IMR-90 (cell line): Measurements from ENCODE around the gene COL18A1. TPM values are rescaled to one million over a fixed set of nuclear protein-coding genes. Genes with fewer than 3 reads are reported as not detected.

Source experiments
- ATAC-seq: fragments of 200-7000 bp; cut with Tn5 transposase; 2 replicates; pipeline ENCODE4 v1.9.1; 2020; ENCODE audit warnings: low read depth, mild to moderate bottlenecking, moderate library complexity
- BruUV-seq: library from RNA; stranded (reverse); fragments of 400-500 nt; replicated peaks from 2 replicates; lab custom pipeline; 2021; lab: Mats Ljungman, UMichigan
- CTCF ChIA-PET: fragments of 300-600 bp; formaldehyde crosslinking; extraction: SDS; loops from one replicate; lab custom pipeline; 2021; ENCODE audit warnings: antibody characterized with exemption; lab: Yijun Ruan, JAX
- POLR2A ChIA-PET: fragments of 300-600 bp; sonication (Branson Sonifier 250); formaldehyde crosslinking; loops from one replicate; lab custom pipeline; 2022; ENCODE audit warnings: antibody characterized with exemption; ENCODE audit not compliant: unreplicated experiment; lab: Charles Lee
- DNase-seq: peaks from one replicate; pipeline ENCODE4 v3.0.0; 2013
- H2AFZ ChIP-seq: replicated peaks from 2 replicates; pipeline ENCODE3; 2013; ENCODE audit warnings: low read length, mild to moderate bottlenecking; ENCODE audit not compliant: poor library complexity
- H2AK5ac ChIP-seq: 2 replicates; pipeline ENCODE4 v1.6.1; 2013; ENCODE audit warnings: low read depth, low read length, inconsistent platforms
- H2AK9ac ChIP-seq: replicated peaks from 2 replicates; pipeline ENCODE3; 2013; ENCODE audit warnings: mild to moderate bottlenecking, low read depth, low read length, moderate library complexity; ENCODE audit not compliant: poor library complexity
- H2BK120ac ChIP-seq: 2 replicates; pipeline ENCODE4 v1.6.1; 2013; ENCODE audit warnings: low read depth, low read length, inconsistent platforms
- H2BK15ac ChIP-seq: 3 replicates; pipeline ENCODE4 v1.6.1; 2013; ENCODE audit warnings: low read depth, low read length, inconsistent platforms
- H2BK20ac ChIP-seq: 2 replicates; pipeline ENCODE4 v1.6.1; 2013; ENCODE audit warnings: low read depth, mild to moderate bottlenecking, inconsistent platforms, low read length, moderate library complexity
- H2BK5ac ChIP-seq: 2 replicates; pipeline ENCODE4 v1.6.1; 2013; ENCODE audit warnings: mild to moderate bottlenecking, low read depth, low read length, inconsistent platforms; ENCODE audit not compliant: poor library complexity, severe bottlenecking
- H3K14ac ChIP-seq: replicated peaks from 2 replicates; pipeline ENCODE4 v1.6.1; 2013; ENCODE audit warnings: low read depth, low read length, inconsistent platforms
- H3K18ac ChIP-seq: 2 replicates; pipeline ENCODE4 v1.6.1; 2013; ENCODE audit warnings: low read depth, low read length, control low read depth
- H3K23ac ChIP-seq: 2 replicates; pipeline ENCODE4 v1.6.1; 2013; ENCODE audit warnings: low read depth, low read length, inconsistent platforms
- H3K27ac ChIP-seq: 2 replicates; pipeline ENCODE4 v1.5.1; 2013; ENCODE audit warnings: mild to moderate bottlenecking, control low read depth, low read length; ENCODE audit not compliant: insufficient read depth
- H3K27me3 ChIP-seq: 2 replicates; pipeline ENCODE4 v1.6.1; 2013; ENCODE audit warnings: low read length; ENCODE audit not compliant: control insufficient read depth, insufficient read depth
- H3K36me3 ChIP-seq: 2 replicates; pipeline ENCODE4 v1.6.1; 2013; ENCODE audit warnings: low read length, mixed read lengths; ENCODE audit not compliant: control insufficient read depth, insufficient read depth
- H3K4ac ChIP-seq: 2 replicates; pipeline ENCODE4 v1.6.1; 2013; ENCODE audit warnings: low read depth, low read length, inconsistent platforms
- H3K4me1 ChIP-seq: 2 replicates; pipeline ENCODE4 v1.6.1; 2013; ENCODE audit warnings: low read length, mixed read lengths; ENCODE audit not compliant: control insufficient read depth, insufficient read depth
- H3K4me2 ChIP-seq: 2 replicates; pipeline ENCODE4 v1.6.1; 2013; ENCODE audit warnings: low read depth, mild to moderate bottlenecking, control low read depth, low read length, moderate library complexity
- H3K4me3 ChIP-seq: 2 replicates; pipeline ENCODE4 v1.5.1; 2013; ENCODE audit warnings: low read depth, mild to moderate bottlenecking, control low read depth, low read length, moderate library complexity; ENCODE audit not compliant: insufficient read depth
- H3K56ac ChIP-seq: 2 replicates; pipeline ENCODE4 v1.6.1; 2013; ENCODE audit warnings: low read length, inconsistent platforms; ENCODE audit not compliant: insufficient read depth; ENCODE audit errors: extremely low read depth
- H3K79me1 ChIP-seq, 2 experiments: 2 replicates each; pipeline ENCODE4 v1.6.1; 2013; ENCODE audit warnings: low read length in 2 of 2, inconsistent platforms in 1 of 2, low read depth in 1 of 2
- H3K9ac ChIP-seq: 2 replicates; pipeline ENCODE4 v1.6.1; 2013; ENCODE audit warnings: low read depth, low read length, control low read depth
- H3K9me1 ChIP-seq: 2 replicates; pipeline ENCODE4 v1.6.1; 2013; ENCODE audit warnings: low read length, inconsistent platforms; ENCODE audit not compliant: insufficient read depth
- H3K9me3 ChIP-seq: 2 replicates; pipeline ENCODE4 v1.6.1; 2013; ENCODE audit warnings: low read length; ENCODE audit not compliant: control insufficient read depth, insufficient read depth
- H4K20me1 ChIP-seq: 2 replicates; pipeline ENCODE4 v1.6.1; 2013; ENCODE audit warnings: low read length, inconsistent platforms; ENCODE audit not compliant: insufficient read depth
- H4K5ac ChIP-seq: 2 replicates; pipeline ENCODE4 v1.6.1; 2013; ENCODE audit warnings: mild to moderate bottlenecking, low read depth, low read length, control low read depth
- H4K8ac ChIP-seq, 2 experiments: 2 replicates each; pipeline ENCODE4 v1.6.1; 2013; ENCODE audit warnings: low read depth in 2 of 2, low read length in 2 of 2, control low read depth in 1 of 2, inconsistent platforms in 1 of 2
- H4K91ac ChIP-seq: 2 replicates; pipeline ENCODE4 v1.6.1; 2013; ENCODE audit warnings: low read depth, low read length, inconsistent platforms; ENCODE audit not compliant: insufficient read depth
- BHLHE40 ChIP-seq: fragments of 150-350 bp; IDR thresholded peaks from 2 replicates; pipeline ENCODE4 v1.6.1; 2016; ENCODE audit warnings: mild to moderate bottlenecking, low read depth, low read length
- CEBPB ChIP-seq: IDR thresholded peaks from 2 replicates; pipeline ENCODE4 v1.6.1; 2012; ENCODE audit warnings: low read depth, low read length, improper control_type of control experiment
- CHD1 ChIP-seq: IDR thresholded peaks from 2 replicates; pipeline ENCODE4 v1.6.1; 2012; ENCODE audit warnings: low read depth, low read length, improper control_type of control experiment
- FOS ChIP-seq: fragments of 150-350 bp; IDR thresholded peaks from 2 replicates; pipeline ENCODE4 v1.6.1; 2016; ENCODE audit warnings: low read depth, low read length
- MAZ ChIP-seq: IDR thresholded peaks from 2 replicates; pipeline ENCODE4 v1.6.1; 2012; ENCODE audit warnings: low read depth, mild to moderate bottlenecking, low read length, improper control_type of control experiment, moderate library complexity, borderline replicate concordance
- MXI1 ChIP-seq: IDR thresholded peaks from 2 replicates; pipeline ENCODE4 v1.6.1; 2012; ENCODE audit warnings: low read depth, mild to moderate bottlenecking, low read length, moderate library complexity, borderline replicate concordance
- NFE2L2 ChIP-seq: fragments of 150-350 bp; IDR thresholded peaks from 2 replicates; pipeline ENCODE4 v1.6.1; 2016; ENCODE audit warnings: low read depth, mild to moderate bottlenecking, low read length
- POLR2A ChIP-seq: IDR thresholded peaks from 2 replicates; pipeline ENCODE4 v1.6.1; 2012; ENCODE audit warnings: mild to moderate bottlenecking, low read depth, low read length
- RCOR1 ChIP-seq: IDR thresholded peaks from 2 replicates; pipeline ENCODE4 v1.6.1; 2012; ENCODE audit warnings: mild to moderate bottlenecking, low read length, improper control_type of control experiment; ENCODE audit not compliant: insufficient replicate concordance
- SMC3 ChIP-seq: fragments of 150-350 bp; IDR thresholded peaks from 2 replicates; pipeline ENCODE4 v1.6.1; 2016; ENCODE audit warnings: low read depth, mild to moderate bottlenecking, antibody characterized with exemption, low read length, moderate library complexity
- WGBS, 2 experiments: methylation state at CpG; one replicate each; pipeline versions ENCODE4 v1.1.5 to v1.1.7; 2013; ENCODE audit warnings: missing lambda C conversion rate in 2 of 2; ENCODE audit not compliant: insufficient read length in 1 of 2; ENCODE audit errors: extremely low coverage in 2 of 2; 5-methylcytosine and 5-hydroxymethylcytosine counted together
- dilution Hi-C: fragments of 300-500 bp; cut with HindIII; formaldehyde crosslinking; loops from one replicate; pipeline ENCODE4 v1.14.3; 2018; ENCODE audit warnings: low sequenced_read_pairs; ENCODE audit not compliant: unreplicated experiment
- in situ Hi-C: fragments of 300-500 bp; cut with MboI; formaldehyde crosslinking; loops from 3 replicates; pipeline ENCODE4 v1.14.3; 2019; ENCODE audit warnings: low sequenced_read_pairs, inconsistent platforms, mixed read lengths
- intact Hi-C: fragments of 100-400 bp; cut with micrococcal nuclease; formaldehyde crosslinking; loops from 2 replicates; pipeline ENCODE4 v1.10.0; 2022
- polyA plus RNA-seq, 3 experiments: library from polyadenylated mRNA; depleted of rRNA; stranded (reverse); fragments of >200 nt; gene quantifications; 2 replicates each; pipeline ENCODE4 v1.2.3, GENCODE V29; 2012; ENCODE audit warnings: low replicate concordance in 1 of 3
- total RNA-seq: library from RNA; depleted of rRNA; stranded (reverse); fragments of >200 nt; gene quantifications from 2 replicates; pipeline ENCODE4 v1.2.3, GENCODE V29; 2012

The COL18A1 gene
- total and polyA plus RNA-seq, 2 of the 4 experiments (the other 2 are of a cell fraction) = 4.3 to 46.7 TPM

- no peak overlapping the region for H2BK120ac ChIP-seq
- no peak overlapping the region for H4K5ac ChIP-seq
- no peak overlapping the region for H4K91ac ChIP-seq
- H3K36me3 ChIP-seq = peaks cover 19% of the 10 kb centered on the region
- H3K9me3 ChIP-seq = no peaks in the 10 kb centered on the region
- no TSS peak for BruUV-seq
- no peak overlapping the region for H3K23ac ChIP-seq
- H3K79me1 ChIP-seq = peaks cover 3 to 7% of the 10 kb centered on the region in 2 experiments; a peak in 2 of 4 replicates
- H2AFZ ChIP-seq = peak overlapping the region; percentile 69
- in situ Hi-C loops = no loop called here
- peak overlapping the region; percentile 82 for H2AK9ac ChIP-seq
- no peak overlapping the region for H4K8ac ChIP-seq
- no peak for TF ChIP-seq SMC3
- no peak for TF ChIP-seq MAZ
- no peak for TF ChIP-seq RCOR1
- no peak for TF ChIP-seq POLR2A
- TF ChIP-seq CHD1 = no peak
- TF ChIP-seq CEBPB = no peak
- TF ChIP-seq MXI1 = no peak
- TF ChIP-seq BHLHE40 = no peak
- no peak for TF ChIP-seq FOS
- no peak for TF ChIP-seq NFE2L2
- no peak overlapping the region for H2BK5ac ChIP-seq
- H3K14ac ChIP-seq = no peak overlapping the region
- H3K4me3 ChIP-seq = no peak overlapping the region
- no peak overlapping the region for H3K4ac ChIP-seq
- ATAC-seq = no peak
- no peaks in the 10 kb centered on the region for H3K27me3 ChIP-seq
- no peaks in the 10 kb centered on the region; the same call in 1 of the 2 replicates for H4K20me1 ChIP-seq
- dilution Hi-C loops = no loop called here
- no peak overlapping the region for H2AK5ac ChIP-seq
- no peak overlapping the region for H2BK20ac ChIP-seq
- no peak overlapping the region for H3K4me2 ChIP-seq
- no peaks in the 10 kb centered on the region for H3K4me1 ChIP-seq
- intact Hi-C loops = no loop called here
- no peak overlapping the region for H3K56ac ChIP-seq
- H3K9me1 ChIP-seq = peaks cover 9% of the 10 kb centered on the region
- H3K18ac ChIP-seq = no peak overlapping the region
- POLR2A ChIA-PET = no interaction called here
- WGBS, 2 experiments = 82% methylated on average over 7 of the region's 20 CpGs; no CpG with 5 or more reads in 1 of the 2 experiments
- DNase-seq = no peak
- CTCF ChIA-PET = no interaction called here
- no peak overlapping the region for H3K27ac ChIP-seq
- H3K9ac ChIP-seq = no peak overlapping the region
- no peak overlapping the region for H2BK15ac ChIP-seq
These were observed 124.2 kb downstream of the COL18A1 start for GRCh38 chr21:45528981-45529784.
